CMK (cell line): ENCODE results near the gene TTC34.
A peak's percentile ranks its signal among the peaks of the same experiment; 100 is the strongest.

Source experiments
- DNase-seq: peaks from one replicate; pipeline ENCODE4 v3.0.0-alpha.2; 2010; ENCODE audit warnings: low read depth

TTC34 gene

DNA sequence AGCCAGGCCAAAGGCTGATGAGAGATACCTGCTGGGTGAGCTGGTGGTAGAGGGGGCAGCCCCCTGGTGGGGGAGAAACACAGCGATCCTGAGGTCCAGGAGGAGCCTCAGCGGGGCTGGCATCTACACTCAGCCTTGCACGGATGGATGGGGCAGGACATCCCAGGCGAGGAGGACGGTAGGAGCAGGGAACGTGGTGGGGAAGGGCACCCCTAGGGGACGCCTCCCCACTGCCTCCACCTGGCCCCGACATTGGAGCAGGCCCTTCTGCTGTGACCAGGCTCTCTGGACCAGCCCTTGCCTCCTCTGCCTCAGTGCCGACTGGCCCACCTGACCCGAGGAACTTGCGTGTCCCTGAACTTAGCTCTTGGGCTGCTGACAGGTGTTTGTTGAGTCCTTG lies 162.3 kb downstream of the TTC34 start:
- no peak for DNase-seq

DNA sequence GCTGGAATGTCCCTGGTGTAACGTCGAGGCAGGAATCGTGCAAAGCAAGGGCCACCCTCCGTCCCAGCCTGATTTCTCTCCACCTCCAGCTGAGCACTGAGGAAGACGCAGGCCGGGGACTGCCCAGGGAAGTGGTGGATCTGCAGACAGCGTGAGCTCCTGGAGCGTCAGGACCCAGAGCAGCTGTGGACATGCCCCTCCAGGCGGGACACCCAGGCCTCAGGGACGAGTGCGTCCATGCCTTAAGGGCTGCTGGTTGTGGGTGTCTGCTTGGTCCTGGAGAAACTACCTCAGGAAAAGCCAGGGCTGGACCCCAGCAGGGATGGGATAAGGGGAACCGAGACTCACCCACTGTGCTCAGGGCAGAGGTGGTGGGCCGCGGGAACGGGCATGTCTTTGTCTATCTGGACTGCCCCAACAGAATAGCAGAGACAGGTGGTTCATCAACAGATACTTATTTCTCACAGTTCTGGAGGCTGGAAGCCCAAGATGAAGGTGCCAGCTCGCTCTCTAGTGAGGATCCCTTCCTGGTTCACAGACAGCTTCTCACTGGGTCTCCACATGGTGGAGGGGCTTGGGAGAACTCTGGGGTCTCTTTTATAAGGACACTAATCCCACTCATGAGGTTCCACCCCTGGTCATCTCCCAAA lies 162.9 kb downstream of the TTC34 start:
- DNase-seq = no peak

GRCh38 chr1:2637442-2638145 lies 163.9 kb downstream of the TTC34 start:
- no peak for DNase-seq

DNA sequence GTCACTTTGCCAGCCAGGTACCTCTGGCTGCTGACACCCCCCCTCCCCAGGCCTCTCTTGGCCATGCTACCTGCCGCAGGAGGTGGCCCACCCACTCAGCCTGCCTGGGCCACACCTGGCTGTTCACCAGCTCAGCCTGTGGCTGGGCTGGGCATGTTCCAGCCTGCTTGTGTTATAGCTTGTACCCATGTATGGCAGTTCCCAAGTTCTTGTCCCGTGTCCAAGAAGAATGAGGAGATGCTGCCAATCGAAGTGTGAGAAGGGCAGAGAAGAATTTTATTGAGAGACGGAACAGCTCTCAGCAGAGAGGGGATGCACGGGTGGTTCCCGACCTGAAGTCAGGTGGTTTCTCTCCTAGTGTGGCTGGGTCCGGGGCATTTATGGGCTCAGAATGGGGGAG lies 164.8 kb downstream of the TTC34 start:
- DNase-seq = no peak

GRCh38 chr1:2635361-2636010 lies 166.0 kb downstream of the TTC34 start:
- DNase-seq = no peak

DNA sequence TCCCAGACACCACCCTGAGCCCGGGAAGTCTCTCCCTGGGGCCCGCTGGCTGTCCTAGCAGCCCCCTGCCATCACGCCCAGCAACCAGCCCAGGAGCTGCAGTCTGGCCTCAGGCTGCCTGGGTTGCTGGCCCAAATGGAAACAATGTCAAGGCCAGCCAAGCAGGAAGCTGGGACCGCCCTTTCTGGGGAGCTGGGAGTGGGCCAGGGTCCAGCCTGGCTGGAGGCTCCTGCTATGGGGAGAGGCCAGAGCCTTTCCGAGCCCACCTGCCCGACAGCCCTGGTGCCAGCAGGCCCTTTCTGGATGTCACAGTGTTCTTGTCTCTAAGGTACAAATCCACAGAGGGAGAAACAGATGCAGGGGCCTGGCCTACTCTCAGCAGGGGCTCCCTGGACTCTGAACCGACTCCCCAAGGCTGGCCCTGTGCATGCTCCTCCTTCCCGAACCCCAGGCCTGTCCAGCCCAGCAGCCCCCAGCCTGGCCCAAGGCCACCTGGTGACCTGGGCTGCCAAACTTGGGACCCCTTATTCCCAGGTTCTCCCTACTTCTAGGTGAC lies 167.5 kb downstream of the TTC34 start:
- no peak for DNase-seq

- no peak for DNase-seq
These were observed 168.0 kb downstream of the TTC34 start for GRCh38 chr1:2633366-2633935.

DNA sequence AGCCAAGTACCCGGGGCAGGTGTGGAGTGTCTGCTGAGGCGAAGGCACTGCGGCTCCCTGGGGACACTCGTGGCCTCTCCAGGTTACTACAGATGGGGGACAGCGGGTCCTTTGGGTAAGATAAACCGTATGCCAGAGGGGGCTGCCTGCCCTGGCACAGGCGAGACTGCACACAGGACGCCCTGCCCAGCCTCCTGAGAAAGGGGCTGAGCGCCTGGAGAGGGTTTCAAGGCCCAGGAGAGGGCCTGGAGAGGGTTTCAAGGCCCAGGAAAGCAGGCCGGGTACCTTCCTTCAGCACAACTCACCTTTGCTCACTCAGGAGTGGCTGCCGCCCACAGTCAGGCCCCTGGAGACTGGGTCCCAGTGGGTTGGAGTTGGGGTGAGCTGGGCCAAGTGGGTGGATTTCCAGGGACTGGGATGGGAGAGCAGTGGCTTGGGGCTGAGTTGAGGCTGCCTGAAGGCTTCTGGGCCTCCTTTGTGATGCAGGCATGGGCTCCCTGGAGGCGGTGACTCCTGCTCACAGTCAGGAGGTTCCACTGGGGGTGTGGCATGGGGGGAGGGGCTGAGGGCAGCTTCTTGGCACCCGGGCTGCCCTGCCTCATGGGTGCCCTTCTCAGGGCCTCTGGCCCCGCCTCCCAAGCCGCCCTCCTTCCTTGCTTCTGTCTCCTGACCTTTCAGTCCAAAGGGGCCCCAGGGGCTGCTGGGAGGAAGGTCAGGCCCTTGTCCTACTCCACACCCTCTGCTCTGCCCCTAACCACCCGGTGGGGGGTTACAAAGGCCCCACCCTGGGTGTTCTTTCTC lies 168.7 kb downstream of the TTC34 start, which contains the start of gene MMEL1:
Gene MMEL1, minus strand, starts transcription at position 456 of the 801 bp plus-strand sequence. CDS start 3,532 bp downstream, outside the sequence.
- peak; percentile 33 for DNase-seq

DNA sequence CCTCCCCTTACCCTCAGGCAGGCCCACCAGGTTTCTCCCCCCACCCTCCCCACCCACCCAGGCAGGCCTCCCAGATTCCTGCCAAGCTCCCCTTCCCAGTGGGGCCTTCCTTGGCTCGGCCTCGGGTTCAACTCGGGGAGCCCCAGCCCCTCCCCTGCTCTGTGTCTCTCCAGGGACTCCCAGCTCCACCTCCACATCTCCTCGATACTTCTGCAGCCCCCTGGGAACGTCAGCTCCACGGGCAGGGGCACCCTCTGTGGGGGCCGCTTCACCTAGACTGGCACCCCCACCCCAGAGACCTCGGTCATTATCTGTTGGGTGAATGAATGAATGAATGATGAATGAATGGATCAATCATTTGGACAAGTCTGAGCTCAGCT lies 169.5 kb downstream of the TTC34 start:
- DNase-seq = no peak

- no peak for DNase-seq
These were observed 170.1 kb downstream of the TTC34 start for GRCh38 chr1:2631136-2632050.

GRCh38 chr1:2630498-2631135 lies 170.9 kb downstream of the TTC34 start:
- no peak for DNase-seq

GRCh38 chr1:2629627-2630497 lies 171.6 kb downstream of the TTC34 start:
- no peak for DNase-seq

DNA sequence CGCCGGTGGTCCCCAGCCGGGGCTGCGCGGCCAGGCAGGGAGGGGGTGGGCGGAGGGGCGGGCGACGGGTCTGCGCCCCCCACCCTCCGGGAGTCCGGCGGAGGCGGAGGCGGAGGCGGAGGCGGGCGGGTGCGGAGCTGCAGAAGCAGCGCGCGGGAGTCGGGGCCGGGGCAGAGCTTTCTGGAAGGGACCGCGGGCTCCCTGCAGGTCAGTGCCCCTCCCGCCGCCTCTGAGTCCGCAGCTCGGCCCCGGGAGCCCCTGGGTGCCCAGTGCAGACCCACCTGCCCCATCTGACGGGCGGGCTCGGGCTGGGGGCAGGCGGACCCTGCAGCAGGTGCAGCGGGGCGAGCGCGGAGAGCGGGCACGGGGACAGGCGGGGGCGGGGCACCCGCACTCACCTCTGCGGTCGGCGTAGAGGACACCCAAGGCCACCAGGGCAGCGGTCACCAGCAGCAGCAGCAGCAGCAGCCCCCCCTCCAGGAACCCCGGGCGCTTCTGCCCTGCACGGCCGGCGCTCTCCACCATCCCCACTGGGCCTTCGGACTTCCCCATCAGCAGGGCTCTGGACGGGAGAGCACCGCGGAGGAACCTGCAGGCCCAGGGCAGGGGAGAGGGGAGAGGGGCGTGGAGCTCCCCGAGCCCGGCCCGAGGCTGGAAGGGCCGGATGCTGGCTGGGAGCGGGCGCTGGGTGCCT lies 172.4 kb downstream of the TTC34 start:
- no peak for DNase-seq

DNA sequence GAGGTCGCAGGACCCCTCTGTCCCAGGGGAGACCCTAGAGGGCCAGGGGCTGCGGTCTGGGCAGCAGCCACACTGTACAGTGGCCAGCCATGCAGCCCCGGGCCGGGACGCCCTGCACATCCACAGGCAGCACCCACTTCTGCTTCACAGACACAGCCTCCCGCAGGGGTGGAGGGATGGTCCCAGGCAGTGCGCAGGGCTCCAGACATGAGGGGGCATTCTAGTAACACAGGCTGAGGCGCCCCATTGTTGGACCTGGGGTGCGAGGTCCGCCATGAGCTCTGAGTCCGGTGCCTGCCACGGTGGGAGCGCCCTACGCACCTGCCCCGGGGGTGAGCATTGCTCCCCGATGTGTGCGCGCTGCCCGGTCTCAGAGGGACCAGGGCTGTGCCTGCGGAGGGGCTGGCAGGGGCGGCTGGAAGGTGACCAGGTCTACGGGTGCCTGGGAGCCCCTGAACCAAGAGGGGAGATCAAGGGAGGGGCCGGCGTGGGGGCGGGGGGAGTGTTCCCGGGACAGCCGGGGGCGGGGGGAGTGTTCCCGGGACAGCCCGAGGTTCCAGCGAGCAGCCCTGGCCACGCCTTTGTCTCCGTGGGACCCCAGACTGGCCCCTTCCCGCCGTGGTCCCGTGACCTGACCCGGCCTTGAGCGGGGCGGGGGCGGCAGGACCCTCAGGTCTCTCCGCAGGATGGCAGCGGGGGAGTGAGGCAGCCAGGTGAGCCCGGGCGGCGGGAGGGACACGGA lies 173.1 kb downstream of the TTC34 start:
- no peak for DNase-seq

DNA sequence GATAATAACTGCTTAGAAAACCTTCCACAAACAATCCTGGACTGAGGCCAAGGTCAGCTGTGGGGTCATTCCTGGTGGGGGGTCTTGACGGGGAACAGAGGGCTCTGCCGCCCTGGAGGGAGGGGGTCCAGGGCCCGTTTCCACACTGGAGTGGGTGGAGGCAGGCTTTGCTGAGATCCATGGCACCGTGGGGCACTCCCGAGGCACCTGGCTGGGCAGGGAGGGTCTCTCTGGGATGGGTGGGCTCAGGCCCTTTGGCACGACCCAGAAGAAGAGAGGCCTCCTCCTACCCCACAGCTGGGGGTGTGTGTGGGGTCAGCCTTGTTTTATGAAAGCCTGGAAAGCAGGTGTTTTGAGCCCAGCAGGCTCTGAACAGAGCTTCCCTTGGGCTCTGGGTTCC lies 173.7 kb downstream of the TTC34 start:
- DNase-seq = no peak

DNA sequence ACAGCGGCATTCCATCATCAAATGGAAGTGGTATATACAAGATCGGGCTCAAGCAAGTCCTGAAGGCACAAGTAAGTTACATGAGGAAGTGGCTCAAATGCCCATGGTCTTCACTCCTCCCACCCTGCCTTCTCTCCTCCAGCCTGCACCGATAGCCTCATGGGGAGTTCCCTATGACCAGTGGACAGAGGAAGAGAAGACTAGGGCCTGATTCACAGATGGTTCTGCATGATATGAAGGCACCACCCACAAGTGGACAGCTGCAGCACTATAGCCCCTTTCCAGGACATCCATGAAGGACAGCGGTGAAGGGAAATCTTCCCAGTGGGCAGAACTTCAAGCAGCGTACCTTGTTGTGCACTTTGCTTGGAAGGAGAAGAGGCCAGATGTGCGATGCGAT lies 175.7 kb downstream of the TTC34 start:
- peak; percentile 79 for DNase-seq

GRCh38 chr1:2625311-2625710 lies 176.2 kb downstream of the TTC34 start:
- DNase-seq = no peak
